IPS DF 19.7 (cell line): ENCODE results near the gene PLA2G15.
"Not testable (repeated sequence)": the region's sequence is repeated elsewhere in the genome, so short reads cannot be mapped to it uniquely, and the experiment has no call there.

ENCODE experiments used
- DNase-seq: peaks from one replicate; pipeline ENCODE4 v3.0.0-alpha.2; 2013; ENCODE audit warnings: low read depth, low spot score

Gene PLA2G15

GRCh38 chr16:68279726-68280558, 34.8 kb downstream of the PLA2G15 start:
- no peak for DNase-seq

GRCh38 chr16:68281368-68282063, 36.3 kb downstream of the PLA2G15 start:
- DNase-seq = no peak

- no peak for DNase-seq
These were observed 36.9 kb downstream of the PLA2G15 start for GRCh38 chr16:68282064-68282452.

GRCh38 chr16:68283346-68283745, 38.2 kb downstream of the PLA2G15 start:
- DNase-seq = no peak

GRCh38 chr16:68283801-68284598, 38.8 kb downstream of the PLA2G15 start:
- DNase-seq = no peak

- DNase-seq = no peak
These were observed 39.7 kb downstream of the PLA2G15 start for GRCh38 chr16:68284847-68285246.

GRCh38 chr16:68285683-68286082, 40.5 kb downstream of the PLA2G15 start:
- no peak for DNase-seq

GRCh38 chr16:68286153-68287074, 41.2 kb downstream of the PLA2G15 start:
- DNase-seq = no peak

GRCh38 chr16:68287276-68288251, 42.4 kb downstream of the PLA2G15 start:
- no peak for DNase-seq

- DNase-seq = no peak
These were observed 43.1 kb downstream of the PLA2G15 start for GRCh38 chr16:68288252-68288650.

GRCh38 chr16:68288796-68289195, 43.6 kb downstream of the PLA2G15 start:
- not testable (repeated sequence) for DNase-seq

- no peak for DNase-seq
These were observed 44.0 kb downstream of the PLA2G15 start for GRCh38 chr16:68289202-68289601.

- no peak for DNase-seq
These were observed 44.6 kb downstream of the PLA2G15 start for GRCh38 chr16:68289621-68290329.

GRCh38 chr16:68290450-68290849, 45.3 kb downstream of the PLA2G15 start:
- no peak for DNase-seq

GRCh38 chr16:68291227-68291626, 46.1 kb downstream of the PLA2G15 start:
- DNase-seq = no peak

GRCh38 chr16:68292425-68292824, 47.3 kb downstream of the PLA2G15 start:
- DNase-seq = no peak

- no peak for DNase-seq
These were observed 51.1 kb downstream of the PLA2G15 start for GRCh38 chr16:68296291-68296690.

GRCh38 chr16:68296693-68297092, 51.5 kb downstream of the PLA2G15 start:
- DNase-seq = no peak

- DNase-seq = no peak
These were observed 52.7 kb downstream of the PLA2G15 start for GRCh38 chr16:68297908-68298307.
